GM23338 (cell line): Measurements from ENCODE around the gene TTC1. TPM values are rescaled to one million over a fixed set of nuclear protein-coding genes. Genes with fewer than 3 reads are reported as not detected.

Experiments
- ATAC-seq: fragments of 200-7000 bp; cut with Tn5 transposase; 3 replicates; pipeline ENCODE4 v1.9.1; 2020
- DNase-seq: peaks from one replicate; pipeline ENCODE4 v3.0.0-alpha.2; 2015; ENCODE audit warnings: low spot score
- H2AFZ ChIP-seq: fragments of 200-600 bp; sonication (generic); 2 replicates; pipeline ENCODE4 v1.8.0; 2016; ENCODE audit warnings: antibody characterized with exemption, mild to moderate bottlenecking, moderate library complexity
- H3F3A ChIP-seq: fragments of 200-600 bp; sonication (generic); replicated peaks from 2 replicates; pipeline ENCODE4 v1.8.0; 2017; ENCODE audit warnings: antibody characterized with exemption, mixed run types, low read depth
- H3K27ac ChIP-seq: fragments of 200-600 bp; sonication (generic); 2 replicates; pipeline ENCODE4 v1.6.1; 2016; ENCODE audit warnings: low read depth
- H3K27me3 ChIP-seq: fragments of 200-600 bp; sonication (generic); 2 replicates; pipeline ENCODE4 v1.8.0; 2016; ENCODE audit warnings: mild to moderate bottlenecking, mixed run types, moderate library complexity; ENCODE audit not compliant: insufficient read depth
- H3K36me3 ChIP-seq: fragments of 200-600 bp; sonication (generic); 2 replicates; pipeline ENCODE4 v1.8.0; 2016; ENCODE audit warnings: mild to moderate bottlenecking; ENCODE audit not compliant: insufficient read depth
- H3K4me1 ChIP-seq: fragments of 200-600 bp; sonication (generic); 2 replicates; pipeline ENCODE4 v1.8.0; 2016; ENCODE audit warnings: mild to moderate bottlenecking, moderate library complexity; ENCODE audit not compliant: insufficient read depth
- H3K4me2 ChIP-seq: fragments of 200-600 bp; sonication (generic); 2 replicates; pipeline ENCODE4 v1.7.1; 2017; ENCODE audit warnings: mixed run types
- H3K4me3 ChIP-seq: fragments of 200-600 bp; sonication (generic); 2 replicates; pipeline ENCODE4 v1.6.1; 2016; ENCODE audit warnings: mixed run types
- H3K79me2 ChIP-seq: fragments of 200-600 bp; sonication (generic); replicated peaks from 2 replicates; pipeline ENCODE4 v1.8.0; 2017; ENCODE audit warnings: mild to moderate bottlenecking; ENCODE audit not compliant: insufficient read depth
- H3K9me2 ChIP-seq: fragments of 200-600 bp; sonication (generic); 2 replicates; pipeline ENCODE4 v1.8.0; 2017; ENCODE audit not compliant: insufficient read depth
- H4K20me1 ChIP-seq: fragments of 200-600 bp; sonication (generic); replicated peaks from 2 replicates; pipeline ENCODE4 v1.8.0; 2017; ENCODE audit warnings: mild to moderate bottlenecking; ENCODE audit not compliant: insufficient read depth
- H3K27ac Mint-ChIP-seq: 2 replicates; pipeline ENCODE4 v1.8.0; 2020; ENCODE audit warnings: inconsistent platforms, mild to moderate bottlenecking, moderate library complexity, mixed read lengths
- H3K27me3 Mint-ChIP-seq: 3 replicates; pipeline ENCODE4 v1.8.0; 2022; ENCODE audit warnings: low read depth, mild to moderate bottlenecking, moderate library complexity, mixed read lengths, inconsistent platforms; ENCODE audit not compliant: insufficient read depth, poor library complexity
- H3K36me3 Mint-ChIP-seq: 3 replicates; pipeline ENCODE4 v1.8.0; 2021; ENCODE audit warnings: low read depth, mild to moderate bottlenecking, inconsistent platforms, moderate library complexity, mixed read lengths
- H3K4me1 Mint-ChIP-seq: 3 replicates; pipeline ENCODE4 v1.8.0; 2020; ENCODE audit warnings: mild to moderate bottlenecking, inconsistent platforms, mixed read lengths
- H3K4me3 Mint-ChIP-seq: 3 replicates; pipeline ENCODE4 v1.8.0; 2021; ENCODE audit warnings: moderate library complexity, mild to moderate bottlenecking, inconsistent platforms, mixed read lengths
- H3K9me3 Mint-ChIP-seq: 3 replicates; pipeline ENCODE4 v1.8.0; 2020; ENCODE audit warnings: moderate library complexity, mild to moderate bottlenecking, inconsistent platforms, mixed read lengths
- CREB1 ChIP-seq: fragments of 250-450 bp; sonication (Bioruptor Pico); IDR thresholded peaks from 2 replicates; pipeline ENCODE4 v1.5.0; 2020; ENCODE audit warnings: low read depth, mild to moderate bottlenecking, moderate library complexity
- CTCF ChIP-seq, 2 experiments: fragments of 200-600 bp in 1 of 2; sonication (generic) in 1 of 2; conservative IDR thresholded peaks; 2 replicates each; pipeline versions ENCODE4 v1.5.1 to v1.6.1; 2016 to 2017; ENCODE audit warnings: antibody characterized with exemption in 2 of 2, low read depth in 2 of 2, mild to moderate bottlenecking in 2 of 2, moderate library complexity in 1 of 2
- EZH2 ChIP-seq: fragments of 200-600 bp; sonication (generic); IDR thresholded peaks from one replicate; pipeline ENCODE4 v1.8.0; 2017; ENCODE audit warnings: antibody characterized with exemption, mild to moderate bottlenecking, low read depth; ENCODE audit not compliant: unreplicated experiment
- JUNB ChIP-seq: IDR thresholded peaks from one replicate; pipeline ENCODE4 v1.6.1; 2016; ENCODE audit warnings: antibody characterized with exemption; ENCODE audit not compliant: unreplicated experiment
- NANOG ChIP-seq: IDR thresholded peaks from 2 replicates; pipeline ENCODE4 v1.6.1; 2016; ENCODE audit warnings: antibody characterized with exemption, borderline replicate concordance
- POLR2AphosphoS5 ChIP-seq: IDR thresholded peaks from 2 replicates; pipeline ENCODE4 v1.6.1; 2016; ENCODE audit warnings: antibody characterized with exemption, low read depth
- STAT1 ChIP-seq: IDR thresholded peaks from one replicate; pipeline ENCODE4 v1.6.1; 2016; ENCODE audit warnings: antibody characterized with exemption; ENCODE audit not compliant: unreplicated experiment
- ZNF114 ChIP-seq: fragments of 250-450 bp; sonication (Bioruptor Pico); IDR thresholded peaks from 2 replicates; pipeline ENCODE4 v1.5.0; 2020; ENCODE audit warnings: mild to moderate bottlenecking, moderate library complexity
- ZNF331 ChIP-seq: fragments of 250-450 bp; sonication (Bioruptor Pico); IDR thresholded peaks from 2 replicates; pipeline ENCODE4 v1.5.0; 2020; ENCODE audit warnings: low read depth, mild to moderate bottlenecking, moderate library complexity
- ZNF462 ChIP-seq: fragments of 250-450 bp; sonication (Bioruptor Pico); IDR thresholded peaks from 2 replicates; pipeline ENCODE4 v1.5.0; 2020; ENCODE audit warnings: mild to moderate bottlenecking, moderate library complexity
- polyA plus RNA-seq: library from polyadenylated mRNA; unstranded; fragments of >200 nt; fragmentation: Nextera tagmentation; extraction: Ambion mirVana; gene quantifications from 2 replicates; pipeline ENCODE4 v1.2.1, GENCODE V29; 2016
- total RNA-seq: library from RNA; depleted of rRNA; stranded (reverse); fragments of >200 nt; shearing (Covaris generic); gene quantifications from 2 replicates; pipeline ENCODE4 v1.2.3, GENCODE V29; 2014
- TF ChIP-seq, protein P1 (sequence below): IDR thresholded peaks from one replicate; pipeline ENCODE4 v1.6.1; 2018; ENCODE audit warnings: antibody characterized with exemption; ENCODE audit not compliant: unreplicated experiment
- TF ChIP-seq, protein P2 (sequence below): IDR thresholded peaks from 2 replicates; pipeline ENCODE4 v1.6.1; 2016; ENCODE audit warnings: antibody characterized with exemption

The TTC1 gene
- total and polyA plus RNA-seq, 2 experiments from 2014 or later = 48.9 to 131 TPM

- TF ChIP-seq CREB1 (CRISPR knock-in tag) = no peak
- TF ChIP-seq JUNB = no peak
- TF ChIP-seq ZNF114 = no peak
- no peak; the same call in 1 of the 2 replicates for TF ChIP-seq POLR2AphosphoS5
Measured at GRCh38 chr5:160092514-160092913, 83.6 kb downstream of the TTC1 start (continued).

GRCh38 chr5:160092960-160093707 is 84.2 kb downstream of the TTC1 start:
- H3K27ac ChIP-seq = peak overlapping the region; percentile 70; the same call in 1 of the 2 replicates
- Mint-ChIP-seq H3K36me3 (peaks cover 43% of the 10 kb centered on the region), H3K27me3 (peaks cover 6% of the 10 kb centered on the region), H3K27ac (peak overlapping the region; percentile 62; the same call in 1 of the 2 replicates), H3K9me3 (no peaks in the 10 kb centered on the region), H3K4me3 (no peak overlapping the region), H3K4me1 (peaks cover 15% of the 10 kb centered on the region)
- peaks cover 37% of the 10 kb centered on the region for H3K79me2 ChIP-seq
- no peaks in the 10 kb centered on the region; the same call in 1 of the 2 replicates for H4K20me1 ChIP-seq
- H3K27me3 ChIP-seq = no peaks in the 10 kb centered on the region
- ATAC-seq (no peak), DNase-seq (no peak)
- peaks cover 19% of the 10 kb centered on the region for H3K36me3 ChIP-seq
- no peaks in the 10 kb centered on the region for H3F3A ChIP-seq
- peaks cover 5% of the 10 kb centered on the region; the same call in 1 of the 2 replicates for H3K4me1 ChIP-seq
- H2AFZ ChIP-seq = no peak overlapping the region
- no peak overlapping the region for H3K4me2 ChIP-seq
- H3K4me3 ChIP-seq = no peak overlapping the region
- no peaks in the 10 kb centered on the region for H3K9me2 ChIP-seq
- TF ChIP-seq ZNF462 (CRISPR knock-in tag) (no peak), ZNF331 (CRISPR knock-in tag) (no peak), NANOG (no peak), EZH2 (no peak), STAT1 (no peak), POLR2AphosphoS5 (no peak), CTCF (conservative IDR thresholded peaks at IDR 0.05; ENCODE audit: low read depth in 2 of 2) (no peak), CREB1 (CRISPR knock-in tag) (no peak), JUNB (no peak)
- TF ChIP-seq, protein P1, sequence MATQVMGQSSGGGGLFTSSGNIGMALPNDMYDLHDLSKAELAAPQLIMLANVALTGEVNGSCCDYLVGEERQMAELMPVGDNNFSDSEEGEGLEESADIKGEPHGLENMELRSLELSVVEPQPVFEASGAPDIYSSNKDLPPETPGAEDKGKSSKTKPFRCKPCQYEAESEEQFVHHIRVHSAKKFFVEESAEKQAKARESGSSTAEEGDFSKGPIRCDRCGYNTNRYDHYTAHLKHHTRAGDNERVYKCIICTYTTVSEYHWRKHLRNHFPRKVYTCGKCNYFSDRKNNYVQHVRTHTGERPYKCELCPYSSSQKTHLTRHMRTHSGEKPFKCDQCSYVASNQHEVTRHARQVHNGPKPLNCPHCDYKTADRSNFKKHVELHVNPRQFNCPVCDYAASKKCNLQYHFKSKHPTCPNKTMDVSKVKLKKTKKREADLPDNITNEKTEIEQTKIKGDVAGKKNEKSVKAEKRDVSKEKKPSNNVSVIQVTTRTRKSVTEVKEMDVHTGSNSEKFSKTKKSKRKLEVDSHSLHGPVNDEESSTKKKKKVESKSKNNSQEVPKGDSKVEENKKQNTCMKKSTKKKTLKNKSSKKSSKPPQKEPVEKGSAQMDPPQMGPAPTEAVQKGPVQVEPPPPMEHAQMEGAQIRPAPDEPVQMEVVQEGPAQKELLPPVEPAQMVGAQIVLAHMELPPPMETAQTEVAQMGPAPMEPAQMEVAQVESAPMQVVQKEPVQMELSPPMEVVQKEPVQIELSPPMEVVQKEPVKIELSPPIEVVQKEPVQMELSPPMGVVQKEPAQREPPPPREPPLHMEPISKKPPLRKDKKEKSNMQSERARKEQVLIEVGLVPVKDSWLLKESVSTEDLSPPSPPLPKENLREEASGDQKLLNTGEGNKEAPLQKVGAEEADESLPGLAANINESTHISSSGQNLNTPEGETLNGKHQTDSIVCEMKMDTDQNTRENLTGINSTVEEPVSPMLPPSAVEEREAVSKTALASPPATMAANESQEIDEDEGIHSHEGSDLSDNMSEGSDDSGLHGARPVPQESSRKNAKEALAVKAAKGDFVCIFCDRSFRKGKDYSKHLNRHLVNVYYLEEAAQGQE = no peak
- TF ChIP-seq, protein P2, sequence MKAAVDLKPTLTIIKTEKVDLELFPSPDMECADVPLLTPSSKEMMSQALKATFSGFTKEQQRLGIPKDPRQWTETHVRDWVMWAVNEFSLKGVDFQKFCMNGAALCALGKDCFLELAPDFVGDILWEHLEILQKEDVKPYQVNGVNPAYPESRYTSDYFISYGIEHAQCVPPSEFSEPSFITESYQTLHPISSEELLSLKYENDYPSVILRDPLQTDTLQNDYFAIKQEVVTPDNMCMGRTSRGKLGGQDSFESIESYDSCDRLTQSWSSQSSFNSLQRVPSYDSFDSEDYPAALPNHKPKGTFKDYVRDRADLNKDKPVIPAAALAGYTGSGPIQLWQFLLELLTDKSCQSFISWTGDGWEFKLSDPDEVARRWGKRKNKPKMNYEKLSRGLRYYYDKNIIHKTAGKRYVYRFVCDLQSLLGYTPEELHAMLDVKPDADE = no peak
